PFSK-1 (cell line): ENCODE measurements around the gene PCCA.

Experiments
- FOXP2 ChIP-seq: optimal IDR thresholded peaks from 2 replicates; pipeline ENCODE3; 2011; ENCODE audit warnings: borderline replicate concordance, control low read depth, inconsistent platforms; ENCODE audit not compliant: insufficient read depth; ENCODE audit errors: extremely low read length, extremely low read depth
- POLR2AphosphoS5 ChIP-seq: IDR thresholded peaks from 2 replicates; pipeline ENCODE4 v1.6.1; 2012; ENCODE audit warnings: low read depth, mild to moderate bottlenecking, control low read depth, low read length, moderate library complexity
- SIN3A ChIP-seq: IDR thresholded peaks from 2 replicates; pipeline ENCODE4 v1.6.1; 2012; ENCODE audit warnings: mild to moderate bottlenecking, low read length, moderate library complexity, borderline replicate concordance; ENCODE audit not compliant: insufficient read depth
- TAF1 ChIP-seq: IDR thresholded peaks from 2 replicates; pipeline ENCODE4 v1.6.1; 2012; ENCODE audit warnings: low read length, control low read depth, borderline replicate concordance; ENCODE audit not compliant: insufficient read depth
- TF ChIP-seq, protein P1 (sequence below), 2 experiments: IDR thresholded peaks; 2 replicates each; pipeline versions ENCODE4 v1.6.1 to v1.8.0; 2011 to 2012; ENCODE audit warnings: low read depth in 2 of 2, low read length in 2 of 2, control low read depth in 1 of 2, inconsistent platforms in 1 of 2, mild to moderate bottlenecking in 1 of 2, moderate library complexity in 1 of 2; ENCODE audit not compliant: insufficient read depth in 1 of 2

Gene PCCA

DNA sequence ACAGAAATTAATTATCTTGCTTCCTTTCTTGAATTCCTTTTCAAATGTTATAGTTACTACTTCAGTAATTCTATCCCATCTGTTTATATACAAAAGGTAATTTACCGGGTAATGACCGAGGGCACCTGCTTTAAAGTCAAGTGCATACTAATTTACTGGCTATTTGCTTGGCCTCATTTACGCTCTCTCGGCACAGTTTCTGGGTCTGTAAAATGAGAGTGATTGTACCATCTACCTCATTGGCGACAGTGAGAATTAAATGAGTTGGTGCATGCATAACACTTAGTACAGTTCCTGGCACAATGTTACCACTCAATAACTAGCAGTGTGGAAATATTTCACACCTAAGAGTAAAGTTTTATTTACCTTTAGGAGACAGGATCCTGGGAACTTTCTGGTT, 388.1 kb downstream of the PCCA start:
- no peak for TF ChIP-seq TAF1
- no peak for TF ChIP-seq FOXP2
- TF ChIP-seq, protein P1, sequence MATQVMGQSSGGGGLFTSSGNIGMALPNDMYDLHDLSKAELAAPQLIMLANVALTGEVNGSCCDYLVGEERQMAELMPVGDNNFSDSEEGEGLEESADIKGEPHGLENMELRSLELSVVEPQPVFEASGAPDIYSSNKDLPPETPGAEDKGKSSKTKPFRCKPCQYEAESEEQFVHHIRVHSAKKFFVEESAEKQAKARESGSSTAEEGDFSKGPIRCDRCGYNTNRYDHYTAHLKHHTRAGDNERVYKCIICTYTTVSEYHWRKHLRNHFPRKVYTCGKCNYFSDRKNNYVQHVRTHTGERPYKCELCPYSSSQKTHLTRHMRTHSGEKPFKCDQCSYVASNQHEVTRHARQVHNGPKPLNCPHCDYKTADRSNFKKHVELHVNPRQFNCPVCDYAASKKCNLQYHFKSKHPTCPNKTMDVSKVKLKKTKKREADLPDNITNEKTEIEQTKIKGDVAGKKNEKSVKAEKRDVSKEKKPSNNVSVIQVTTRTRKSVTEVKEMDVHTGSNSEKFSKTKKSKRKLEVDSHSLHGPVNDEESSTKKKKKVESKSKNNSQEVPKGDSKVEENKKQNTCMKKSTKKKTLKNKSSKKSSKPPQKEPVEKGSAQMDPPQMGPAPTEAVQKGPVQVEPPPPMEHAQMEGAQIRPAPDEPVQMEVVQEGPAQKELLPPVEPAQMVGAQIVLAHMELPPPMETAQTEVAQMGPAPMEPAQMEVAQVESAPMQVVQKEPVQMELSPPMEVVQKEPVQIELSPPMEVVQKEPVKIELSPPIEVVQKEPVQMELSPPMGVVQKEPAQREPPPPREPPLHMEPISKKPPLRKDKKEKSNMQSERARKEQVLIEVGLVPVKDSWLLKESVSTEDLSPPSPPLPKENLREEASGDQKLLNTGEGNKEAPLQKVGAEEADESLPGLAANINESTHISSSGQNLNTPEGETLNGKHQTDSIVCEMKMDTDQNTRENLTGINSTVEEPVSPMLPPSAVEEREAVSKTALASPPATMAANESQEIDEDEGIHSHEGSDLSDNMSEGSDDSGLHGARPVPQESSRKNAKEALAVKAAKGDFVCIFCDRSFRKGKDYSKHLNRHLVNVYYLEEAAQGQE (IDR thresholded peaks at IDR 0.05; ENCODE audit: insufficient read depth in 1 of 2, low read depth in 2 of 2, low read length in 2 of 2) = no peak
- no peak for TF ChIP-seq SIN3A
- TF ChIP-seq POLR2AphosphoS5 = no peak

GRCh38 chr13:100478107-100478809, 389.4 kb downstream of the PCCA start:
- TF ChIP-seq FOXP2 (no peak), POLR2AphosphoS5 (no peak), SIN3A (no peak), TAF1 (no peak)
- TF ChIP-seq, protein P1 (IDR thresholded peaks at IDR 0.05; ENCODE audit: insufficient read depth in 1 of 2, low read depth in 2 of 2, low read length in 2 of 2) = no peak

GRCh38 chr13:100480676-100481075, 391.8 kb downstream of the PCCA start:
- TF ChIP-seq SIN3A (no peak), FOXP2 (no peak), POLR2AphosphoS5 (no peak)
- TF ChIP-seq, protein P1 (IDR thresholded peaks at IDR 0.05; ENCODE audit: insufficient read depth in 1 of 2, low read depth in 2 of 2, low read length in 2 of 2) = no peak

GRCh38 chr13:100483139-100483538, 394.2 kb downstream of the PCCA start:
- TF ChIP-seq, protein P1 (IDR thresholded peaks at IDR 0.05; ENCODE audit: insufficient read depth in 1 of 2, low read depth in 2 of 2, low read length in 2 of 2) = no peak
- no peak for TF ChIP-seq SIN3A
- no peak for TF ChIP-seq POLR2AphosphoS5
- no peak for TF ChIP-seq FOXP2
- TF ChIP-seq TAF1 = no peak
